A673 (cell line): ENCODE results near the gene NTNG1. TPM values are rescaled to one million over a fixed set of nuclear protein-coding genes. Genes with fewer than 3 reads are reported as not detected.

Experiments
- BruUV-seq: library from RNA; stranded (reverse); fragments of 400-500 nt; replicated peaks from 2 replicates; lab custom pipeline; 2021; lab: Mats Ljungman, UMichigan
- CTCF ChIA-PET: fragments of 300-600 bp; sonication (Branson Sonifier 250); formaldehyde crosslinking; loops from one replicate; lab custom pipeline; 2022; ENCODE audit warnings: antibody characterized with exemption; lab: Charles Lee
- POLR2A ChIA-PET: fragments of 300-600 bp; sonication (Branson Sonifier 250); formaldehyde crosslinking; loops from one replicate; lab custom pipeline; 2022; ENCODE audit warnings: antibody characterized with exemption; ENCODE audit not compliant: low non-redundant PET; lab: Charles Lee
- DNase-seq: peaks from one replicate; pipeline ENCODE4 v3.0.0-alpha.2; 2015; ENCODE audit warnings: low spot score
- H3K27ac ChIP-seq: fragments of 200-600 bp; sonication (generic); 2 replicates; pipeline ENCODE4 v1.5.1; 2016; ENCODE audit warnings: mixed run types, low read depth, mild to moderate bottlenecking, mixed read lengths, antibody characterized with exemption, low read length; ENCODE audit not compliant: poor library complexity, severe bottlenecking
- H3K27me3 ChIP-seq: fragments of 200-600 bp; sonication (generic); replicated peaks from 2 replicates; pipeline ENCODE4 v1.6.1; 2017; ENCODE audit warnings: mixed run types, low read depth, mild to moderate bottlenecking, mixed read lengths, antibody characterized with exemption, low read length; ENCODE audit not compliant: insufficient read depth, poor library complexity
- H3K36me3 ChIP-seq: fragments of 200-600 bp; sonication (generic); 2 replicates; pipeline ENCODE4 v1.6.1; 2016; ENCODE audit warnings: mixed run types, mild to moderate bottlenecking, mixed read lengths, antibody characterized with exemption, low read length; ENCODE audit not compliant: insufficient read depth, poor library complexity, severe bottlenecking
- H3K4me1 ChIP-seq: fragments of 200-600 bp; sonication (generic); 2 replicates; pipeline ENCODE4 v1.6.1; 2017; ENCODE audit warnings: mixed run types, mild to moderate bottlenecking, mixed read lengths, antibody characterized with exemption, low read length; ENCODE audit not compliant: insufficient read depth, poor library complexity, severe bottlenecking
- H3K4me3 ChIP-seq: fragments of 200-600 bp; sonication (generic); 2 replicates; pipeline ENCODE4 v1.5.1; 2016; ENCODE audit warnings: low read depth, mixed run types, mild to moderate bottlenecking, mixed read lengths, low read length; ENCODE audit not compliant: poor library complexity, severe bottlenecking
- H3K9me3 ChIP-seq: fragments of 200-600 bp; sonication (generic); 2 replicates; pipeline ENCODE4 v1.6.1; 2016; ENCODE audit warnings: mixed run types, low read depth, mild to moderate bottlenecking, mixed read lengths, antibody characterized with exemption, low read length; ENCODE audit not compliant: poor library complexity, severe bottlenecking
- CTCF ChIP-seq: fragments of 300-800, 200-600 bp; sonication (generic); conservative IDR thresholded peaks from 2 replicates; pipeline ENCODE4 v1.5.1; 2017; ENCODE audit warnings: low read depth, mild to moderate bottlenecking, antibody characterized with exemption, low read length, moderate library complexity, mixed read lengths
- EZH2 ChIP-seq: fragments of 200-600 bp; sonication (generic); IDR thresholded peaks from 2 replicates; pipeline ENCODE4 v1.6.1; 2017; ENCODE audit warnings: borderline replicate concordance, low read depth, mild to moderate bottlenecking, mixed read lengths, antibody characterized with exemption, low read length; ENCODE audit not compliant: poor library complexity, severe bottlenecking
- intact Hi-C: fragments of 100-400 bp; cut with micrococcal nuclease; formaldehyde crosslinking; loops from one replicate; pipeline ENCODE4 v1.10.0; 2022; ENCODE audit not compliant: unreplicated experiment
- total RNA-seq: library from RNA; stranded (reverse); gene quantifications from 2 replicates; pipeline ENCODE4 v1.2.3, GENCODE V29; 2021

Gene NTNG1
- total RNA-seq, 1 experiment from 2014 or later, result 91.5 TPM

GRCh38 chr1:107436552-107437241 lies 295.9 kb downstream of the NTNG1 start:
- no TSS peak for BruUV-seq
- no peak for DNase-seq
- TF ChIP-seq EZH2, result no peak
- TF ChIP-seq CTCF, result no peak
- H3K27ac ChIP-seq, result no peak overlapping the region
- ChIA-PET POLR2A (no interaction called here), CTCF (no interaction called here)
- H3K4me3 ChIP-seq, result no peak overlapping the region
- peaks cover 21% of the 10 kb centered on the region for H3K4me1 ChIP-seq
- no peaks in the 10 kb centered on the region for H3K27me3 ChIP-seq
- intact Hi-C loops, result no loop called here
- H3K9me3 ChIP-seq, result no peaks in the 10 kb centered on the region
- H3K36me3 ChIP-seq, result no peaks in the 10 kb centered on the region

- Histone ChIP-seq H3K4me1 (peaks cover 2% of the 10 kb centered on the region), H3K27me3 (no peaks in the 10 kb centered on the region), H3K4me3 (no peak overlapping the region), H3K9me3 (no peaks in the 10 kb centered on the region), H3K27ac (no peak overlapping the region), H3K36me3 (no peaks in the 10 kb centered on the region)
- no TSS peak for BruUV-seq
- TF ChIP-seq CTCF (no peak), EZH2 (no peak)
- DNase-seq, result no peak
- intact Hi-C loops, result no loop called here
- POLR2A ChIA-PET, result no interaction called here
- CTCF ChIA-PET, result no interaction called here
Measured at GRCh38 chr1:107439567-107439966, 298.7 kb downstream of the NTNG1 start.

GRCh38 chr1:107442551-107442950 lies 301.7 kb downstream of the NTNG1 start:
- H3K9me3 ChIP-seq, result no peaks in the 10 kb centered on the region
- TF ChIP-seq EZH2, result no peak
- TF ChIP-seq CTCF, result no peak
- H3K27me3 ChIP-seq, result no peaks in the 10 kb centered on the region
- no peak for DNase-seq
- H3K36me3 ChIP-seq, result no peaks in the 10 kb centered on the region
- no peak overlapping the region for H3K4me3 ChIP-seq
- POLR2A ChIA-PET, result no interaction called here
- peaks cover 11% of the 10 kb centered on the region for H3K4me1 ChIP-seq
- BruUV-seq, result no TSS peak
- CTCF ChIA-PET, result no interaction called here
- no peak overlapping the region for H3K27ac ChIP-seq
- intact Hi-C loops, result no loop called here
